Ishikawa (cell line): ENCODE measurements around the gene CRYBA1.

Experiments used
- CEBPB ChIP-seq: IDR thresholded peaks from 2 replicates; pipeline ENCODE4 v1.6.1; 2012
- CREB1 ChIP-seq: IDR thresholded peaks from 2 replicates; pipeline ENCODE4 v1.6.1; 2012; ENCODE audit warnings: low read depth
- EGR1 ChIP-seq: IDR thresholded peaks from 2 replicates; pipeline ENCODE4 v1.6.1; 2012
- EP300 ChIP-seq: IDR thresholded peaks from 2 replicates; pipeline ENCODE4 v1.6.1; 2012; ENCODE audit warnings: borderline replicate concordance
- FOXM1 ChIP-seq: IDR thresholded peaks from 2 replicates; pipeline ENCODE4 v1.6.1; 2012; ENCODE audit warnings: low read depth, borderline replicate concordance
- NFIC ChIP-seq: IDR thresholded peaks from 2 replicates; pipeline ENCODE4 v1.6.1; 2012
- RAD21 ChIP-seq: IDR thresholded peaks from 2 replicates; pipeline ENCODE4 v1.6.1; 2012; ENCODE audit warnings: low read depth
- TAF1 ChIP-seq: IDR thresholded peaks from 2 replicates; pipeline ENCODE4 v1.6.1; 2012; ENCODE audit warnings: low read depth, mild to moderate bottlenecking
- TEAD4 ChIP-seq: IDR thresholded peaks from 2 replicates; pipeline ENCODE4 v1.6.1; 2012
- YY1 ChIP-seq: IDR thresholded peaks from 2 replicates; pipeline ENCODE4 v1.6.1; 2012; ENCODE audit warnings: low read depth
- TF ChIP-seq, protein P1 (sequence below): IDR thresholded peaks from 2 replicates; pipeline ENCODE4 v1.6.1; 2012
- TF ChIP-seq, protein P2 (sequence below): IDR thresholded peaks from 2 replicates; pipeline ENCODE4 v1.6.1; 2012; ENCODE audit warnings: low read depth, mild to moderate bottlenecking
- TF ChIP-seq, protein P3 (sequence below): IDR thresholded peaks from 2 replicates; pipeline ENCODE4 v1.6.1; 2012

DNA sequence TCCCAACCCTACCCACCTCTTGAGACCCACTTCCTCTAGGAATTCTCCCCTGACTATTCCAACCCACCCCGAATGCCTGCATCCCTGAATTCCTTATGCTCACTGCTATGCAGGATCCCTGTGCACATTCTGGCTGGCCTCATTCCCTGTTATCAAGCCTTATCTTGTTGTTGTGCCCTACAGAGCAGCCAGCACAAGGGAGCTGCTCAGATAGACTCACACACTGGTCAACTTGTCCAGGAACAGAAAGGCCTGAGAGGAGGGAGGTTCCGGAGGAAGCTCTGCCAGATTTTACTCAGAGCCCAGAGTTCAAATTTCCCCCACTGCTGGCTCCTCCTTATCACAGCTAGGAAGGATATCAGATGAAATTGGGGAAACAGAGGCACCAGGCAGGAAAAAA is 41.6 kb upstream of the CRYBA1 start:
- TF ChIP-seq YY1: no peak
- TF ChIP-seq, protein P1, sequence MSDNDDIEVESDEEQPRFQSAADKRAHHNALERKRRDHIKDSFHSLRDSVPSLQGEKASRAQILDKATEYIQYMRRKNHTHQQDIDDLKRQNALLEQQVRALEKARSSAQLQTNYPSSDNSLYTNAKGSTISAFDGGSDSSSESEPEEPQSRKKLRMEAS: no peak
- no peak for TF ChIP-seq CEBPB
- no peak for TF ChIP-seq TEAD4
- no peak for TF ChIP-seq RAD21
- TF ChIP-seq CREB1: no peak
- TF ChIP-seq EP300: no peak
- TF ChIP-seq, protein P2, sequence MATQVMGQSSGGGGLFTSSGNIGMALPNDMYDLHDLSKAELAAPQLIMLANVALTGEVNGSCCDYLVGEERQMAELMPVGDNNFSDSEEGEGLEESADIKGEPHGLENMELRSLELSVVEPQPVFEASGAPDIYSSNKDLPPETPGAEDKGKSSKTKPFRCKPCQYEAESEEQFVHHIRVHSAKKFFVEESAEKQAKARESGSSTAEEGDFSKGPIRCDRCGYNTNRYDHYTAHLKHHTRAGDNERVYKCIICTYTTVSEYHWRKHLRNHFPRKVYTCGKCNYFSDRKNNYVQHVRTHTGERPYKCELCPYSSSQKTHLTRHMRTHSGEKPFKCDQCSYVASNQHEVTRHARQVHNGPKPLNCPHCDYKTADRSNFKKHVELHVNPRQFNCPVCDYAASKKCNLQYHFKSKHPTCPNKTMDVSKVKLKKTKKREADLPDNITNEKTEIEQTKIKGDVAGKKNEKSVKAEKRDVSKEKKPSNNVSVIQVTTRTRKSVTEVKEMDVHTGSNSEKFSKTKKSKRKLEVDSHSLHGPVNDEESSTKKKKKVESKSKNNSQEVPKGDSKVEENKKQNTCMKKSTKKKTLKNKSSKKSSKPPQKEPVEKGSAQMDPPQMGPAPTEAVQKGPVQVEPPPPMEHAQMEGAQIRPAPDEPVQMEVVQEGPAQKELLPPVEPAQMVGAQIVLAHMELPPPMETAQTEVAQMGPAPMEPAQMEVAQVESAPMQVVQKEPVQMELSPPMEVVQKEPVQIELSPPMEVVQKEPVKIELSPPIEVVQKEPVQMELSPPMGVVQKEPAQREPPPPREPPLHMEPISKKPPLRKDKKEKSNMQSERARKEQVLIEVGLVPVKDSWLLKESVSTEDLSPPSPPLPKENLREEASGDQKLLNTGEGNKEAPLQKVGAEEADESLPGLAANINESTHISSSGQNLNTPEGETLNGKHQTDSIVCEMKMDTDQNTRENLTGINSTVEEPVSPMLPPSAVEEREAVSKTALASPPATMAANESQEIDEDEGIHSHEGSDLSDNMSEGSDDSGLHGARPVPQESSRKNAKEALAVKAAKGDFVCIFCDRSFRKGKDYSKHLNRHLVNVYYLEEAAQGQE: no peak
- TF ChIP-seq TAF1: no peak
- no peak for TF ChIP-seq NFIC
- no peak for TF ChIP-seq FOXM1
- TF ChIP-seq EGR1: no peak
- TF ChIP-seq, protein P3, sequence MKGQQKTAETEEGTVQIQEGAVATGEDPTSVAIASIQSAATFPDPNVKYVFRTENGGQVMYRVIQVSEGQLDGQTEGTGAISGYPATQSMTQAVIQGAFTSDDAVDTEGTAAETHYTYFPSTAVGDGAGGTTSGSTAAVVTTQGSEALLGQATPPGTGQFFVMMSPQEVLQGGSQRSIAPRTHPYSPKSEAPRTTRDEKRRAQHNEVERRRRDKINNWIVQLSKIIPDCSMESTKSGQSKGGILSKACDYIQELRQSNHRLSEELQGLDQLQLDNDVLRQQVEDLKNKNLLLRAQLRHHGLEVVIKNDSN: no peak
